HG03135 (cell line): ENCODE measurements around the gene MAIP1.
"Not testable (repeated sequence)": the region's sequence is repeated elsewhere in the genome, so short reads cannot be mapped to it uniquely, and the experiment has no call there.

Experiments used
- ATAC-seq: cut with Tn5 transposase; IDR thresholded peaks from one replicate; pipeline ENCODE4 v1.9.1; 2021; ENCODE audit warnings: mild to moderate bottlenecking, moderate library complexity; ENCODE audit not compliant: unreplicated experiment

The MAIP1 gene, protein sequence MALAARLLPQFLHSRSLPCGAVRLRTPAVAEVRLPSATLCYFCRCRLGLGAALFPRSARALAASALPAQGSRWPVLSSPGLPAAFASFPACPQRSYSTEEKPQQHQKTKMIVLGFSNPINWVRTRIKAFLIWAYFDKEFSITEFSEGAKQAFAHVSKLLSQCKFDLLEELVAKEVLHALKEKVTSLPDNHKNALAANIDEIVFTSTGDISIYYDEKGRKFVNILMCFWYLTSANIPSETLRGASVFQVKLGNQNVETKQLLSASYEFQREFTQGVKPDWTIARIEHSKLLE

DNA sequence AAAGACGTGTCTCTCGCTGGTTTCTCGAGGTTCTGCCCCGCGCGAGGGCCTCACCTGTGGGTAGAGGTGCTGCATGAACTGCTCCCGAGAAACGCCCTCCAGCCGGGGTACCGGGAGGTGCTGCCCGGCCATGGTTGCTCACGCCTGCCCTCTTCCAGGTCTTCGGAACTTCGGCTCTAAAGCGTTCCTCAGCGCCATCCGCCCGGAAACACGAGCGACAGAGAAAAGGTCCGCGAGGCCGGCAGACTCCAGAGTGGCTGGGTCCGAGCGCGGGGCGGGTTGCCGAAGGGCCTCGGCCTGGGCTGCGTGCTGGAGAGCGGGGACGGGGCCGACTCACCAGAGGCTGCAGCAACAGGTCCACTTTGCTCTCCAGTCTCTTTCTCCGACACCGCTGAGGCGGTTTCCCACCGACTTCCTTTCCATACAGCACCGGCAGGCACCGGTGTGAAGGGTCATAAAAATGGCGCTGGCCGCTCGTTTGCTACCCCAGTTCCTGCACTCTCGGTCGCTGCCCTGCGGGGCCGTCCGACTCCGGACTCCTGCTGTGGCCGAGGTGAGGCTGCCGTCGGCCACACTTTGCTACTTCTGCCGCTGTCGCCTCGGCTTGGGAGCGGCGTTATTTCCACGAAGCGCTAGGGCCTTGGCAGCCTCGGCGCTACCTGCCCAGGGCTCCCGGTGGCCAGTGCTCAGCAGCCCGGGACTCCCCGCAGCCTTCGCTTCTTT is at the start of gene MAIP1, which contains the start of gene TYW5:
MAIP1 (plus strand) TSS at position 244 of the 723 bp plus-strand sequence; CDS start at position 461, 217 bp downstream.
TYW5 (minus strand) TSS at position 153 of the 723 bp plus-strand sequence; CDS start at position 132, 21 bp downstream.
- peak; percentile 88 for ATAC-seq

DNA sequence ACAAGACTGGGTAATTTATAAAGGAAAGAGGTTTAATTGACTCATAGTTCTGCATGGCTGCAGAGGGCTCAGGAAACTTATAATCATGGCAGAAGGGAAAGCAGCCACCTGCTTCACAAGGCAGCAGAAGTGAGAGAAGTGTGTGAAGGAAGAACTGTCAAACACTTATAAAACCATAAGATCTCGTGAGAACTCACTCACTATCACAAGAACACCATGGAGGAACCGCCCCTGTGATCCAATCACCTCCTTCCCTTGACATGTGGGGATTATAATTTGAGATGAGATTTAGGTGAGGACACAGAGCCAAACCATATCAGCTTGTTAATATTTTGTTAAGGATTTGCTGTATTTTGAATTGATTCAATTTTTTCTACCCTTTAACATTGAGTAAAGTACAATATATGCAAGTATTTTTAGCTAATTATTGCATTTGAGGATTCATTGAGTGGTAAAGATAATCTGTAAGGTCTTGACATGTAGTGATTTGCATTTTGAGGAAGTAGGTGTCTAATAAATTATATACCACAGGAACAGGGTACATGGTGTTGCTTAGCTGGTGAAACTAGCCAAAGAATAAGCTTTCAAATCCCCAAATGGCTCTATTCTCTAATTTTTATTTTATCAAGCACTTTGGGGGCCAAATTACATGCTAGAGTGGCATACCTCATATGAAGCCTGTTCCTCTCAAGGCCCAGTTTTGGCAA is 48.2 kb upstream of the MAIP1 start:
- ATAC-seq, result no peak

DNA sequence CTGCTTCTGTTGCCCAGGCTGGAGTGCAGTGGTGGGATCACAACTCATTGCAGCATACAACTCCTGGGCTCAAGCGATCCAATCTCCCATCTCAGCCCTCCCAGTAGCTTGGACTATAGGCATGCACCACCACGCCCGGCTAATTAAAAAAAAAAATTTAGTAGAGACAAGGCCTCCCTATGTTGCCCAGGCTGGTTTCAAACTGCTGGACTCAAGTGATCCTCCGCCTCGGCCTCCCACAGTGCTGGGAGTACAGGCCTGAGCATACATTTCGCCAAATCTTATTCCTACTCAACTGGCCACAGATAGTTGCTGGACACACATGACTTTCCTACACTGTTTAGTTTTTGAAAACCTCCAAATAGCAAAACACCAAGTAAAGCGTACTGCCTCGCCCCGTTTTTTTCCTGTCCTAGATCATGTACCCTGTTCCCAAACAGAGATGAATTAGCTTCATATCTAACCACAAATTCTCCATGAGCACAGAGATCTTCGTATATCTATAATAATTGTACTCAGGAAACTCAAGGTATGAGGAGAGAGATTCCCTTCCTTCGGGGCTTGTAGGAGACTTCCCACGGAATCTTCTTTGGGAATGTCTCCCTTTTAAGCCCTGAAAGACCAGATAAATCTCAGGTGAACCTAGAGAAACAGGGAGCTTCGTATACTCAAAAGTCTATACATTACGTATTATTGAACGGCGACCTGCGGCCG is 44.9 kb upstream of the MAIP1 start:
- ATAC-seq, result no peak

DNA sequence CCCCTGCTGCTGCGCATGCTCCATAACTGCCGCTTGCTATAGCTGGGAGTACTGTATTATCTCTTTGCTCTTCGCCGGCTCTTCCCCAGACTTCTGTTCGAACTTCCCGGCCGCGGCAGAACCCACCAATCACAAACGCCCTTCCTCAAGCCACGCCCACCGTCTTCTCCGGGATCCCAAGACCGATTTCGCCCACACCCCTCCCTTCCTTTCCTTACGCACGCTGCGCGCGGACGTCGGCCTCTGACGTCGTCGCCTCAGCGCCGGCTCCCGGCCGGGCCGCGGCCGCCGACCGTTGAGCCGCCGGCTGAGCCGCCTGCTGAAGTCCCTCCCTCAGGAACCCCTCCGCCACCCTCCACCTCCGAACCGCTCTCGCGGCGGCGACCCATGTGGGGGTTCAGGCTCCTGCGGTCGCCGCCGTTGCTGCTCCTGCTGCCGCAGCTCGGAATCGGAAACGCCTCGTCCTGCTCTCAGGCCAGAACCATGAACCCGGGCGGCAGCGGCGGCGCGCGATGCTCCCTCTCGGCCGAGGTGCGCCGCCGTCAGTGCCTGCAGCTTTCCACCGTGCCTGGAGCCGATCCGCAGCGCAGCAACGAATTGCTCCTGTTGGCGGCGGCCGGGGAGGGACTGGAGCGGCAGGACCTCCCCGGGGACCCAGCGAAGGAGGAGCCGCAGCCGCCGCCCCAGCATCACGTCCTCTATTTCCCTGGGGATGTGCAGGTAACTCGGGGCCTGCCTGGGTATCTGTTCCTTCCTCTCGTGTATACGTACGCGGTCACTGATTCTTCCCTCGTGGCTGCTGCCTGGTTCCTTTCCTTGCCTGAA is 44.1 kb upstream of the MAIP1 start, which contains the start of gene C2orf69:
C2orf69 (plus strand) TSS at position 242 of the 825 bp plus-strand sequence; CDS start at position 388, 146 bp downstream.
- peak; percentile 87 for ATAC-seq

DNA sequence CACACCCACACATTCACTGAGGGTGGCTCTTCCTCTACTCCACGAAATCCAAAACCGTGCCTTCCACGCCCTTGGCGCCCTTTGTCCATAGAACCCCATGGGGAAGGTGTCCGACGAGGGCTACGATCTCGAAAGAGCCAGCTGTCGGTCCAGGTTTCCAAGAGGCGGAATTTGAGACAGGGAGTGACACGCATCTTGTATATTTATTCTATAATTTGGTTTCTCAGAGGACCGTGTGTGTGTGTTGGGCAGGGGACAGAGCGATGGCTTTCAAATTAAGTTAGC is 43.6 kb upstream of the MAIP1 start:
- ATAC-seq, result no peak

DNA sequence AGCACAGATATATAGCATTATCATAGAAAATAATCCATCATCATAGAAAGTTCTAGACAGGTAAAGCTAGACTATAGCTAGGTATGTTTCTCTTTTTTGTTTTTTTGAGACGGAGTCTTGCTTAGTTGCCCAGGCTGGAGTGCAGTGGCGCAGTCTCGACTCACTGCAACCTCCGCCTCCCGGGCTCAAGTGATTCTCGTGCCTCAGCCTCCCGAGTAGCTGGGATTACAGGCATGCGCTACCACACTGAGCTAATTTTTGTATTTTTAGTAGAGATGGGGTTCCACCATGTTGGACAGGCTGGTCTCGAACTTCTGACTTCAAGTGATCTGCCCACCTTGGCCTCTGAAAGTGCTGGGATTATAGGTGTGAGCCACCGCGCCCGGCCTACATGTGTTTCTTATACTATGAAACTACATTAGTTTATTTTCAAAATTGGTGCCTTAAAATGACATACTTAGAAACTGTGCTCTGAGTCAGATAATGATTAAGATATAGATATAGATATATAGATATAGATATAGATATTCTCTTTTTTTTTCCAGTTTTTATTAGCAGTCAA is 42.7 kb upstream of the MAIP1 start:
- not testable (repeated sequence) for ATAC-seq

DNA sequence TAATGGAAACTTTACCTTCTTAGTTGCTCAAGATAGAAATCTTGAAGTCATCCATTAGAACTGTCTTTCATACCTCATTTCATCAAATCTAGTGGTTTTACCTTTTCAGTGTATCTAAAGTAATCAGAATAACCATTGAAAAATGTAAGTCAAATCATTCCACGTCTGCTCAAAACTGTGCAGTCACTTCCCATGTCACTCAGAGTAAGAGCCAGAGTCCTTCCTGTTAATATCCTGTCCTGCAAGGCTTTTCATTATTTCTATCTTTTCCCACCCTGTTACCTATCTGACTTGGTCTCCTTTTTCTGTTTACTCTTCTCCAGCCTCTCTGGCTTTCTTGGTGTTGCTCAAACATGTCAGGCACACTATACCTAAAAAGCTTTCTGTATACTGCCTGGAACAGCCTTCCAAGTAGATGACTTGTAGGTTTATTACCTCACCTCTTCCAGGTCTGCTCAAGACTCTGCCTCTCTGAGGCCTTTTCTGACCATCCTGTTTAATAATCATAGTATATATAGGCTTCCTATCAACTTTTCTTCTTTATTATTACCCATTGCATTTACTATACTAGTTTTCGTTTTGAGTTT is 40.9 kb upstream of the MAIP1 start:
- ATAC-seq, result no peak

DNA sequence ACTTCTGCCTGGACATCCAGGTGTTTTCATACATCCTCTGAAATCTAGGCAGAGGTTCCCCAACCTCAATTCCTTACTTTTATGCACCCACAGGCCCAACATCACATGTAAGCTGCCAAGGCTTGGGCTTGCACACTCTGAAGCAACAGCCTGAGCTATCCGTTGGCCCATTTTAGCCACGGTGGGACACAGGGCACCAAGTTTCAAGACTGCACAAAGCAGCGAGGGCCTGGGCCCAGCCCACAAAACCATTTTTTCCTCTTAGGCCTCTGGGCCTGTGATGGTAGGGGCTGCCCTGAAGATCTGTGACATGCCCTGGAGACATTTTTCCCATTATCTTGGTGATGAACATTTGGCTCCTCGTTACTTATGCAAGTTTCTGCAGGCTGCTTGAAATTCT is 38.4 kb upstream of the MAIP1 start:
- ATAC-seq, result no peak

DNA sequence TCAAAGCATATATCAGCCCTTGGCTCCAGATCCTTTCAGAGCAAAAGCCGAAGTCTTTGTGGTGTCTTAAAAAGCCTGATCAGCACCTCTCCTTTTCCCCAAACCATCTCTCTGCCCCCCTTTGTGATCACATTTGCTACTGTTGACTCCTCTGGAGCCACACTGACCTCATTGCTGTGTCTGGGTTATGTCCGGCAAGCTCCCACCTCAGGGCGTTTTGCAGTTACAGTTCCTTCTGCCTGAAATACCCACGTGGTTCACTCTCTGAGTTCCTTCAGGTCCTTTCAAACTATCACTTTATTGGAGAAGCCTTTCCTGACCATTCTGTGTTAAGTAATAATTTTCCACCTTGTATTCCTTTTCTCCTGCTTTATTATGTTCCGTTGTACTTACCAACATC is 32.5 kb upstream of the MAIP1 start:
- no peak for ATAC-seq

DNA sequence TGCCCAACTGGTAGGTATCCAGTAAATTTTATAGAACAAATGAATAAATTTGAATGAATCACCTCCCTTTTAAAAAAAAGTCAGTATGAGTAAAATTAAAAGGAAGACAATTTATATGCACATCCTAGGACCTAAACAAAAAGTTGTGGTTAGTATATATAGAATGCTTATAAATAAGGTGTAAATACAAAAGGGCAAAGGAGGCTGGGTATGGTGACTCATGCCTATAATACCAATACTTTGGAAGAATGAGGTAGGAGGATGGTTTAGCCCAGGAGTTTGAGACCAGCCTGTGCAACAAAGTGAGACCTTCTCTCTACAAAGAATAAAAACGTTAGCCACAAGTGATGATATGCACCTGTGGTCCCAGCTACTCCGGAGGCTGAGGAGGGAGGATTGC is 31.5 kb upstream of the MAIP1 start:
- ATAC-seq, result no peak

DNA sequence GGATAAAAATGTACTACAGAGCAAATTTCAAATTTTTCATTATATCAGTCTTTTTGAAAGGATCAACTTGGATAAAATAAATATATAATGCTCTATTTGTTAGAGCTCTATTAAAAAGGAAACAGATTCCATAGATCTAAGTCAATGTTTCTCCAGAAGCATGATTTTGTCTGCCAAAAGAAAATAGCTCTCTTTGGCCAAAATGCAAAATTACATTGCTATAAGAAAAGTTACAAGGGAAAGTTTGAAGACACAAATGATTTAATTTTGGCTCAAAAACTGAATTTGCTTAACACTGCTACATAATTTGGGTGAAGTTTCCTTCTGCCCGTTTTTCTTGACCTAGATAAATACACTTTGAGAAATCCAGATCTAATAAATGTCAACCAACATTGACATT is 28.6 kb upstream of the MAIP1 start:
- ATAC-seq, result no peak

DNA sequence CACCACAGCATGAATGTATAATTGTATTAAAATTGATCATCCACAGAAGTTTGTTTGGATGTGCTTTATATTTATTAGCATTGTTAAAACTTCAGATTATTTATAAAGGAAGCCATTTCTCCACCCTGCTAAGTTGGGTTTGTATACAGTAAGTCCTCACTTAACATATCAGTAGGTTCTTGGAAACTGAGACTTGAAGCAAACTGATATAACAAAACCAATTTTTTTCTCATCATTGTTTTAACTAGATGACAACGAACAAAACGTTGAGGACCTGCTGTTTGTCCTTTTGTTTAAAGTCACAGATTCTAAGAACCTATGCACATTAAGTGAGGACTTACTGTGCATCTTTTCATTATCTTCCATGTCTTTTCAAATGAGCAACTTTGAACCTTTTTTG is 27.2 kb upstream of the MAIP1 start:
- ATAC-seq, result no peak

DNA sequence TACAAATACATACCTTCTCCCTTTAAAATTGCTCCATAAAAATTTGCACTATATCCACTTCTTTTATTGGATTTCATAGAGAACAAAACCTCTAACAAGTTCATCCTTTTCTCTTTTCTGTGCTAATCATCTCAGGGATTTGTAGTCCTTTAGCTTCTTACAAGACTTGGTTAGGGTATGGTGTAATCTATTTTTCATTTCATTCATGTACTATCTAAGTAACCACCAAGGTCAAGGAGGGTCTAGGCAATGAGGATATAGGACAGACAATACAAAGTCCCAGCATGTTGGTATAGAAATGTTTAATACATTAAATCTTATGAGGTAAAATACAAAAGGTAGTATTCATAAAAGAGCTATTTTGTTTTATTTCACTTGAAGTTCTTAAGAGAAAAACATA is 26.8 kb upstream of the MAIP1 start:
- ATAC-seq, result no peak

DNA sequence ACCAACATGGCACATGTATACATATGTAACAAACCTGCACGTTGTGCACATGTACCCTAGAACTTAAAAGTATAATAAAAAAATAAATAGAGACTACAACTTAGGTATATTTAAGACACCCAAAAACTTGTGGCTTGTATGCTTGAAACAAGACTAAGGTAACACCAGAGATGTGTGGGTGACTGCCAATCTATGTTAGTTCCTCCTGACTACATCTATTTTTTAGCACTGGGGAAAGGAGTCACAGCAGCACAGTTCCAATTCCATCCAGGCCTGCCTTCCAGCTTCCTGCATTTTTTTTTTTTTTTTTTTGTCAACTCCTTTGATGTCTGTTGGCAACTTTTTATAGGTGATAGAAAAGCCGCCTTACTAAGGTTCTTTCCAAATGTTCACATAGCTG is 26.1 kb upstream of the MAIP1 start:
- ATAC-seq, result no peak

DNA sequence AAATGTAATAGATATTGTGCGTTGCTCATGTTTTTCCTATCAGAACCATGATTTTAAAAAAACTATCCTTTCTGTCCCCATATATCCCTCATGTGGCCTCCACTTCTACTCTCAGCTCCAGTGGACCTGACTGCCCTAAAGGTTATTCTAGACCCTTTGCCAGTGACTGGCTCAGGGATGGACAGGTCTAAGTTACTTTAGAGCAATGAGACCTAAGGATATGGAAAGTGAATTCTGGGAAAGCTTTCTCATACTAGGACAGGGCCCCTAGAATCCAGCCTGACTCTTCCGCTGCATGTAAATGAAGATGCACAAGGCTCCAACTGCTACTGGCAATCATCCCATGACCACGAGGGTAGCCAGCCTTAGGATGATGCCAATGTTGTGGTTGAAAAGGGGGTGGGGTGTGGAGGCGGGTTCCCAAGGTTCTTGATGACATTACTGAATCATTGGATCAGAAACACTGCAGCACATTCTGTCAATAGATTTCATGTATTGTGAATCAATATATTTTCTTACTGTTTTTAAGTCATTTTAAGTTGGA is 23.0 kb upstream of the MAIP1 start:
- ATAC-seq, result no peak

DNA sequence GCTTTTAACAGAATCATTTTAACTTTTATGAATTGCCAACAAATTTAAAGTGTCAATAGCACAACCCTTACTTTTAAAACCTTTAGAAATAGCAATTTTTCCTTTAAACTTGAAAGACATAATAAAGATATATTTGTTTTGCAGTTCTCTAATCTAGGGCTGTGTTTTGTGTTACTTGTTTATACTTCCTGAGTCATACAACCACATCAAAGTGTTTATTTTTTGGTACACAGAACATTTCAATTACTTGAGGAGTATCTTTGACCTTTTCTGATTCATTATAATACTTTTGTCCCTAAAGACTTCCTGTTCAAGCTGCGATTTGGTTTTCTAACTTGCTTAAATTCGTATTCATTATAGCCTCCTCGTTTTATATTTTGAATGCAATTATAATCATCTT is 21.9 kb upstream of the MAIP1 start:
- ATAC-seq, result no peak

DNA sequence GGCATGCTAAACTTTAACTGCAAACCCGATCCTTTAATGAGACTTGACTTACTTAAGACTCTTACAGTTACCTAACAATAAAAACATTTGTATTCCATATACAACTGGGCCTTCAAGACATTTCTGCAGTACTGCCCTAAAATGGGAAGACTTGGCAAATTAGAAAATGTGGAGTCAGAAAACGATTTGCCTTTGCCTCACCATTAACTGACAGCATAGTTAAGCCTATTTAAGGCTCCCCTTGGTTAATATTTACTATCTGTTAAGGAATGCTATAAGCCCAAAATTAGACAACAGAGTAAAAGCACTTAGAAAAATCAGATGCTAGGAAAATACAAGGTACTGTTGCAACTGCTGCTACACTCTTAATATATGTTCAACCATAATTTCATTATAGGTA is 18.8 kb upstream of the MAIP1 start:
- no peak for ATAC-seq

DNA sequence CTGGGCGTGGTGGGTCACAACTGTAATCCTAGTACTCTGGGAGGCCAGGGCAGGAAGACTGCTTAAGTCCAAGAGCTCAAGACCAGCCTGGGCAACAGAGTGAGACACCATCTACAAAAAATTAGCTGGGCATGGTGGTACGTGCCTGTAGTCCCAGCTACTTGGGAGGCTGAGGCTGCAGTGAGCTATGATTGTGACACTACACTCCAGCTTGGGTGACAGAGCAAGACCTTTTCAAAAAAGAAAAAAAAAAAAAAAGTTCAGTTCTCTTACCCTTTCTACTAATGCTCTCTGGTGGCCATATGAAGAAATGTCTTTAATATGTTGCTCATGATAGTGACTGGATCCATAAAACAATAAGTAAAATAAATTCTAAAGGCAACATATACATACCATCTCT is 15.0 kb upstream of the MAIP1 start:
- peak; percentile 63 for ATAC-seq

DNA sequence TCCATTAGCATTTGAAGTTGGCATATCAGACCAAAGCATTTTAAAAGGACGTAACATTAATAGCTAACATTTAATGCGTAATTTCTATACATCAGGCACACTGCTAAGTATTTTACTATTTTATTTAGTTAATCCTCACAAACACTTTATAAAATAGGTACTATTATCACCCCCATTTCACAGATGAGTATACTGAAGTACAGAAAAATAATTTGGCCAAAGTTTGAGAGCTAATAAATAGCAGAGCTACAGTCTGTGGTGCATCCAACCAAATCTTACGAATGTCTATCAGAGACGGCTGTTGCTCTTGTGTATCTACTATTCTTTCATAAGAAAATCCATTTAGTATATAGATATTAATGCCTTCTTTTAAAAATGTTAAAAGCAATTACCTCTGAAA is 12.0 kb upstream of the MAIP1 start:
- no peak for ATAC-seq
